Glomerular endothelial cell (primary cell): ENCODE data around the gene TBC1D22A. TPM values are rescaled to one million over a fixed set of nuclear protein-coding genes. Genes with fewer than 3 reads are reported as not detected.

Source experiments
- DNase-seq: peaks from one replicate; pipeline ENCODE4 v3.0.0-alpha.2; 2011; ENCODE audit warnings: low read depth, low spot score; ENCODE audit errors: extremely low read depth
- total RNA-seq: library from RNA; depleted of rRNA; stranded (reverse); fragments of >200 nt; gene quantifications from 2 replicates; pipeline ENCODE4 v1.2.3, GENCODE V29; 2015

The TBC1D22A gene
- total RNA-seq, 1 donor from 2014 or later: 38.7 TPM

GRCh38 chr22:47018010-47018910, 255.8 kb downstream of the TBC1D22A start:
- no peak for DNase-seq

GRCh38 chr22:47019012-47019790, 256.8 kb downstream of the TBC1D22A start:
- no peak for DNase-seq

GRCh38 chr22:47020166-47020565, 257.7 kb downstream of the TBC1D22A start:
- DNase-seq: no peak

- DNase-seq: no peak
Observed at GRCh38 chr22:47021371-47022074, 259.1 kb downstream of the TBC1D22A start.

- DNase-seq: no peak
Observed at GRCh38 chr22:47022075-47022473, 259.6 kb downstream of the TBC1D22A start.

- no peak for DNase-seq
Observed at GRCh38 chr22:47022475-47022874, 260.0 kb downstream of the TBC1D22A start.

GRCh38 chr22:47023871-47024270, 261.4 kb downstream of the TBC1D22A start:
- DNase-seq: no peak

GRCh38 chr22:47027766-47028165, 265.3 kb downstream of the TBC1D22A start:
- no peak for DNase-seq

- DNase-seq: no peak
Observed at GRCh38 chr22:47029244-47030074, 267.0 kb downstream of the TBC1D22A start.

- DNase-seq: no peak
Observed at GRCh38 chr22:47030143-47030661, 267.8 kb downstream of the TBC1D22A start.

GRCh38 chr22:47030881-47031627, 268.6 kb downstream of the TBC1D22A start:
- no peak for DNase-seq

- no peak for DNase-seq
Observed at GRCh38 chr22:47031628-47031915, 269.1 kb downstream of the TBC1D22A start.

GRCh38 chr22:47032091-47032943, 269.9 kb downstream of the TBC1D22A start:
- no peak for DNase-seq

- no peak for DNase-seq
Observed at GRCh38 chr22:47032956-47033647, 270.7 kb downstream of the TBC1D22A start.

- DNase-seq: no peak
Observed at GRCh38 chr22:47033648-47034000, 271.2 kb downstream of the TBC1D22A start.

- no peak for DNase-seq
Observed at GRCh38 chr22:47034076-47034808, 271.8 kb downstream of the TBC1D22A start.

GRCh38 chr22:47034905-47035419, 272.5 kb downstream of the TBC1D22A start:
- no peak for DNase-seq
